Suprapubic skin (tissue), 4 donors: Measurements from ENCODE around the gene ZSWIM6. TPM values are rescaled to one million over a fixed set of nuclear protein-coding genes. Genes with fewer than 3 reads are reported as not detected.
A peak's percentile ranks its signal among the peaks of the same experiment; 100 is the strongest.
"Not testable (repeated sequence)": the region's sequence is repeated elsewhere in the genome, so short reads cannot be mapped to it uniquely, and the experiment has no call there.

Source experiments
- DNase-seq, 2 donors: peaks; one replicate each; pipeline ENCODE4 v3.0.0-alpha.2; 2019; ENCODE audit warnings: low spot score in 2 of 2
- H3K27ac ChIP-seq: fragments of 200-600 bp; sonication (generic); one replicate; pipeline ENCODE4 v1.5.1; 2019
- H3K27me3 ChIP-seq: fragments of 200-600 bp; sonication (generic); one replicate; pipeline ENCODE4 v1.5.1; 2019
- H3K36me3 ChIP-seq: fragments of 200-600 bp; sonication (generic); one replicate; pipeline ENCODE4 v1.5.1; 2019
- H3K4me1 ChIP-seq: fragments of 200-600 bp; sonication (generic); one replicate; pipeline ENCODE4 v1.5.1; 2019
- H3K4me3 ChIP-seq: fragments of 200-600 bp; sonication (generic); one replicate; pipeline ENCODE4 v1.5.1; 2019; ENCODE audit warnings: mild to moderate bottlenecking
- H3K9me3 ChIP-seq: fragments of 200-600 bp; sonication (generic); one replicate; pipeline ENCODE4 v1.5.1; 2019
- CTCF ChIP-seq, 2 donors: fragments of 200-600 bp in 1 of 2; fragments of 450-650 bp in 1 of 2; sonication (generic) in 1 of 2; IDR thresholded peaks; one replicate each; pipeline ENCODE4 v1.5.1; 2016 to 2019; ENCODE audit warnings: antibody characterized with exemption in 2 of 2, mild to moderate bottlenecking in 1 of 2, moderate library complexity in 1 of 2
- EP300 ChIP-seq: sonication (generic); formaldehyde crosslinking; IDR thresholded peaks from one replicate; pipeline ENCODE4 v1.6.1; 2017; ENCODE audit warnings: antibody characterized with exemption
- POLR2A ChIP-seq, 2 donors: fragments of 450-650 bp; IDR thresholded peaks; one replicate each; pipeline ENCODE4 v1.6.1; 2017; ENCODE audit warnings: antibody characterized with exemption in 2 of 2, mild to moderate bottlenecking in 2 of 2, moderate library complexity in 2 of 2
- POLR2AphosphoS5 ChIP-seq, 3 donors: sonication (generic); formaldehyde crosslinking; IDR thresholded peaks; one replicate each; pipeline ENCODE4 v1.6.1; 2017; ENCODE audit warnings: antibody characterized with exemption in 3 of 3
- WGBS: methylation state at CpG from one replicate; pipeline ENCODE4 v1.1.5; 2018; 5-methylcytosine and 5-hydroxymethylcytosine counted together
- total RNA-seq, 4 donors: library from RNA; depleted of rRNA; stranded (reverse); fragments of >200 nt; gene quantifications; one replicate each; pipeline ENCODE4 v1.1.0, GENCODE V29; 2016

Gene ZSWIM6
- total RNA-seq, 4 donors from 2014 or later = 7.3 to 12.2 (median 8.2) TPM

DNA sequence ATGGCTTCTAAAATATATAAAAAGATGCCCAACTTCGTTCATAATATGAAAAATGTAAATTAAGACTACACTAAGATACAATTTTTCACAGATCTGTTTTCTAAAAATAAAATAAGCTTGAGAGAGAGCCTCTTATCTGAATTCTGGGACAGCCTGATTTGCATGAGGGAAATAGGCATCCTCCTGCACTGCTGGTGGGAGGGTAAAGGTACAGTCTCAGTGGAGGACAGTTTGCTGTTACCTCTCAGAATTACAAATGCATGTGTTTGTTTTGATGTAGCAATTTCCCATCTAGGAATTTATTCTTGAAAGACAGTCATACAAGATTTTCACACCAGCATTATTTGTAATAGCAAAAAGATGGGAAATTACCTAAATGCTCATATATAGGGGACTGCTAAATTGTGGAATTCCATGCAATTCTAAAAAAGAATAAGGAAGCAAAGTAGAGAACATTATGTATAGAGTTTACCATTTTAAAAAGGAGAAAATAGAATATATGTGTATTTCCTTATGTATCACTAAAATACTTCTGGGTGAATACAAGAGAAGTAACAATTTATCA is 75.7 kb downstream of the ZSWIM6 start:
- no peak for TF ChIP-seq POLR2AphosphoS5 (IDR thresholded peaks at IDR 0.05)
- TF ChIP-seq CTCF (IDR thresholded peaks at IDR 0.05) = no peak
- no peak for TF ChIP-seq EP300
- no peak for TF ChIP-seq POLR2A (IDR thresholded peaks at IDR 0.05)
- H3K4me3 ChIP-seq = no peak overlapping the region
- H3K4me1 ChIP-seq = peaks cover 25% of the 10 kb centered on the region
- no peaks in the 10 kb centered on the region for H3K9me3 ChIP-seq
- 50% methylated on average over 1 of the region's 1 CpG for WGBS
- H3K27ac ChIP-seq = no peak overlapping the region
- H3K27me3 ChIP-seq = no peaks in the 10 kb centered on the region
- no peaks in the 10 kb centered on the region for H3K36me3 ChIP-seq
- no peak for DNase-seq

DNA sequence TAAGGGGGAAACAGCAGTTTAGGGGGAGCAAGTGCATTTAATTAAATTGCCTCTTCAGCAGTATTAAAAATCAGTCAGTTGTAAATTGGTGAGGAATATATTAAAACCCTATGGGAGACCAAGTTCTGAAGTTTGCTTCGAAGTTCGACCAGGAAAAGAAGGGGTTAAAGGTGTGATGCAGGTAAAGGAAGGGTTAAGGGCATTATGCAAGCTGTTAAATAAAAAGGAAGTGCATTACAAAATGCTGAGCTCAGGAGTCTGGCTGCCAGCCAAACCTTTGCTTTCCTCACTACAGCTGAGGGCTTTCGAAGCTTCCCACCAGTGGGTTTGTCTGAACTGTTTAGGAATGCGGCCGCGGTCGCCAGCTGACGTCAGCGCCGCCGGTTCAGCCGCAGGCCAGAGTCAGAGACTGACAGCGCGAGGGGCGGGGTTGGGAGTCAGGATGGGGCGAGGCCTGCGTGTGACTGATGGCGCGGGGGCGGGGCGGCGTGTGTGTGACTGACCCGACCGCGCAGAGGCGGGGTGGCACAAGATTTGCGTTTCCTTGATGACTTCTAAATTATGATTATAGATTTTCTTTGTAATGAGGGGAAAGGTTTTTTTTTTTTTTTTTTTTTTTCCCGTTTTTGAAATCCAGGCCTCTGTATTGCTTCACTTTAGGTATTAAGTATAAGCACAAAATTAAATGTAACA is 76.6 kb downstream of the ZSWIM6 start:
- no peaks in the 10 kb centered on the region for H3K27me3 ChIP-seq
- TF ChIP-seq POLR2A (IDR thresholded peaks at IDR 0.05) = no peak
- no peak for TF ChIP-seq CTCF (IDR thresholded peaks at IDR 0.05)
- TF ChIP-seq POLR2AphosphoS5 (IDR thresholded peaks at IDR 0.05) = peak; percentile 39 to 95 (median 94)
- TF ChIP-seq EP300 = peak; percentile 71
- H3K9me3 ChIP-seq = no peaks in the 10 kb centered on the region
- DNase-seq = peak; percentile 98 to 99
- no peaks in the 10 kb centered on the region for H3K36me3 ChIP-seq
- peak overlapping the region; percentile 5 for H3K4me3 ChIP-seq
- peak overlapping the region; percentile 11 for H3K27ac ChIP-seq
- peaks cover 19% of the 10 kb centered on the region for H3K4me1 ChIP-seq
- under 1% methylated on average over 28 of the region's 28 CpGs for WGBS

DNA sequence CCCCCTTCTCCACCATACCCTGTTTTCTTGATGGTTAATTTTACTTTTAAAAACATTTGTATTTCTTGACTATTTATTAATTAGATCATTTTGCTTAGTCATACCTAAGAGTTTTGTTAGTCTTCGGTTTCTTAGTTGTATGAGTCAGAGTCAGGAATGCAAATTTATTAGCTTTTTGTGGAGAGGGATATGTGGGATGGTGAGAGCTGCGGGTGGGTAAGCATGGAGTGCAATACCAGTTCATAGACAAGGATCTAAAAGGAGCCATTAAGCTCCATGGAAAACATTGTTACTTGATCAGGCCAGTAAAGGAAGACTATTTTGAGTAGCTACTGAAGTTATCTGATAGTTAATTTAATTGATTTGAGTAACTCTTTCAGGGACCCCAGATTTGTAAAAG is 77.5 kb downstream of the ZSWIM6 start:
- no peak for DNase-seq
- WGBS = 17% methylated on average over 2 of the region's 2 CpGs
- Histone ChIP-seq H3K27ac (no peak overlapping the region), H3K36me3 (no peaks in the 10 kb centered on the region), H3K4me1 (peaks cover 19% of the 10 kb centered on the region), H3K9me3 (no peaks in the 10 kb centered on the region), H3K27me3 (no peaks in the 10 kb centered on the region), H3K4me3 (no peak overlapping the region)
- no peak for TF ChIP-seq POLR2AphosphoS5 (IDR thresholded peaks at IDR 0.05)
- no peak for TF ChIP-seq POLR2A (IDR thresholded peaks at IDR 0.05)
- TF ChIP-seq CTCF (IDR thresholded peaks at IDR 0.05) = no peak
- no peak for TF ChIP-seq EP300

DNA sequence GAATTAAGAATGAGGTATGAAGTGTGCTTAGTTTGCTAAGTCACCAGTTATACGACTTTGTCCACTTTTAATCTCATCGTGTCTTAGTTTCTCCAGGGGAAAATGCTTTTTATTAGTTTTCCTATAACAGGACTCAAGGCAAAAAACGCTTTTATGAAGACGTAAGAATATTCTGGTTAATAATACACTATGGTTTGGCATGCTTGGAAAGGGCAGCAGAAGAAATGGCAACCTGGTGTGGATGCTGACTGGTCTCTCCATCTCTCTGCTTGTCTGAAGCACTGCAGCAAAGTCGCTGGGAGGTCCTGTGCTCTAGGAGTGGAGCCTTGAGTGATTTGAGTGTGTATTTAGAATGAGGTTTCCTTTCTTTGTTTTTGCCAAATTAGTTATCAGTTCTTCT is 78.8 kb downstream of the ZSWIM6 start:
- Histone ChIP-seq H3K4me1 (peaks cover 23% of the 10 kb centered on the region), H3K27ac (no peak overlapping the region), H3K27me3 (no peaks in the 10 kb centered on the region), H3K36me3 (no peaks in the 10 kb centered on the region), H3K9me3 (no peaks in the 10 kb centered on the region), H3K4me3 (no peak overlapping the region)
- no peak for TF ChIP-seq CTCF (IDR thresholded peaks at IDR 0.05)
- TF ChIP-seq EP300 = no peak
- no peak for TF ChIP-seq POLR2AphosphoS5 (IDR thresholded peaks at IDR 0.05)
- no peak for TF ChIP-seq POLR2A (IDR thresholded peaks at IDR 0.05)
- no peak for DNase-seq
- 90% methylated on average over 5 of the region's 5 CpGs for WGBS

DNA sequence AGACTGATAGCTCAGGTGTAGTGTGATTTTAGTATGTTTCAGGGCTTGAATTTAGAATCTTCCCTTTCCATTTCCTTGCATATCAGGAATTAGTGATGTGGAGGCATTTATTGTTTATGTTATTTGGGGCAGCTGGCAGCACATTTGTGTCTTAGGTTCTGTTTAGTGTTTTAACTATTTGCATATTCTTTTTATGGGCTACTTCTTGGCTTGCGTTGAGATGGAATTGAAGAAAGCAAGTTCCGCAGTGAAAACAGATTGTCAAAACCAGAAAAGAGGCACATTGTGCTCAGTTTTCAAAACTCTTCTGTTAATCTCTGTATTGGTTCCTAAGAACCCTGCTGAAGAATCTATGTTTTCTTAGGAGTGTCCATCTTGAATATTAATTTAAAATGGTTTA is 80.3 kb downstream of the ZSWIM6 start:
- 88% methylated on average over 2 of the region's 2 CpGs for WGBS

GRCh38 chr5:61413205-61413604 is 81.1 kb downstream of the ZSWIM6 start:
- not testable (repeated sequence) for H3K4me3 ChIP-seq, H3K36me3 ChIP-seq, H3K9me3 ChIP-seq, H3K27me3 ChIP-seq, H3K27ac ChIP-seq, DNase-seq
- 94% methylated on average over 2 of the region's 2 CpGs for WGBS
- H3K4me1 ChIP-seq = peaks cover 27% of the 10 kb centered on the region

More for the DNA sequence above, 80.3 kb downstream of the ZSWIM6 start:
- Histone ChIP-seq H3K4me1 (peaks cover 33% of the 10 kb centered on the region), H3K36me3 (no peaks in the 10 kb centered on the region), H3K27ac (no peak overlapping the region), H3K4me3 (no peak overlapping the region), H3K9me3 (no peaks in the 10 kb centered on the region), H3K27me3 (no peaks in the 10 kb centered on the region)
- TF ChIP-seq EP300 = no peak
- no peak for TF ChIP-seq POLR2A (IDR thresholded peaks at IDR 0.05)
- TF ChIP-seq CTCF (IDR thresholded peaks at IDR 0.05) = no peak
- TF ChIP-seq POLR2AphosphoS5 (IDR thresholded peaks at IDR 0.05) = no peak
- DNase-seq = no peak
